ENCODE data around the gene FDXR. TPM values are rescaled to one million over a fixed set of nuclear protein-coding genes. Genes with fewer than 3 reads are reported as not detected.

Gene FDXR
- total and polyA plus RNA-seq, 12 donors, result 159 to 835 (median 444) TPM

- Histone ChIP-seq H3K4me3 (peak overlapping the region in 1 of 4 donors; percentile 35), H3K27ac (peak overlapping the region in 1 of 5 donors; percentile 32), H3K36me3 (replicated peaks in 1 of 2) (peaks cover 0 to 9% of the 10 kb centered on the region in 2 donors), H3K9me3 (replicated peaks in 1 of 3) (no peaks in the 10 kb centered on the region), H3K4me1 (replicated peaks in 1 of 2) (peaks cover 13 to 53% of the 10 kb centered on the region in 2 donors), H3K27me3 (no peaks in the 10 kb centered on the region)
- intact Hi-C loops (cut with DNase I), result loop anchor here (5.0 kb wide), 3 partner anchors 70 to 120 kb away; partner anchors contain the start of gene NHERF1 (in 1 of the 2)
- TF ChIP-seq POLR2A (IDR thresholded peaks at IDR 0.05), result no peak
- TF ChIP-seq, protein P1, sequence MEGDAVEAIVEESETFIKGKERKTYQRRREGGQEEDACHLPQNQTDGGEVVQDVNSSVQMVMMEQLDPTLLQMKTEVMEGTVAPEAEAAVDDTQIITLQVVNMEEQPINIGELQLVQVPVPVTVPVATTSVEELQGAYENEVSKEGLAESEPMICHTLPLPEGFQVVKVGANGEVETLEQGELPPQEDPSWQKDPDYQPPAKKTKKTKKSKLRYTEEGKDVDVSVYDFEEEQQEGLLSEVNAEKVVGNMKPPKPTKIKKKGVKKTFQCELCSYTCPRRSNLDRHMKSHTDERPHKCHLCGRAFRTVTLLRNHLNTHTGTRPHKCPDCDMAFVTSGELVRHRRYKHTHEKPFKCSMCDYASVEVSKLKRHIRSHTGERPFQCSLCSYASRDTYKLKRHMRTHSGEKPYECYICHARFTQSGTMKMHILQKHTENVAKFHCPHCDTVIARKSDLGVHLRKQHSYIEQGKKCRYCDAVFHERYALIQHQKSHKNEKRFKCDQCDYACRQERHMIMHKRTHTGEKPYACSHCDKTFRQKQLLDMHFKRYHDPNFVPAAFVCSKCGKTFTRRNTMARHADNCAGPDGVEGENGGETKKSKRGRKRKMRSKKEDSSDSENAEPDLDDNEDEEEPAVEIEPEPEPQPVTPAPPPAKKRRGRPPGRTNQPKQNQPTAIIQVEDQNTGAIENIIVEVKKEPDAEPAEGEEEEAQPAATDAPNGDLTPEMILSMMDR (IDR thresholded peaks at IDR 0.05), result peak; percentile 49 to 80 (median 66)
- peak; percentile 54 to 84 (median 74) for DNase-seq
- WGBS, 4 donors, result 32 to 46% (median 36%) methylated on average over 13 to 25 of the region's 25 CpGs
Observed at GRCh38 chr17:74862108-74862901, 10.5 kb downstream of the FDXR start.

DNA sequence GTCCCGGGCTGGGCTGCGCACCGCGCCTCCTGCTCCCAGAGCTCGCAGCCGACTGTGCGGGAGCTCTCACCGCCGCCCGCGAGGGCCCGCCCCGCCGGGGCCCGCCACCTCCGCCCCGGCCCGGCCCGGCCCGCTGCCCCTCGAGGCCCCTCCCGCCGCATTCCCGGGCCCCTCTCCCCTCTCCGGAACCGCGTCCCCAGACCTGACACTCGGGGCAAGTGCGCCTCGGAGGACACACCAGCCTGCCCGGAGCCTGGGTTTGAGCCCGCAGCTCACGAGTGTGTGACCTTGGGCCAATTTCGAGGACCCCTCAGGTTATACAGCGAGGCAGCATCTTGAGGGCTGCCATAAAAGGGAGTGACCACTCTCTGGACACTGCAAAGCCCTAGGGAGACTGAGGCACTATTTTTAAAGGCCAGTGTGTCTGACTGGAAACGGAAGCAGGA lies 11.1 kb downstream of the FDXR start:
- DNase-seq, result peak in 1 of 7 donors; percentile 50
- TF ChIP-seq POLR2A (IDR thresholded peaks at IDR 0.05), result no peak
- TF ChIP-seq, protein P1 (IDR thresholded peaks at IDR 0.05), result no peak
- intact Hi-C loops (cut with DNase I), result loop anchor here (5.0 kb wide), 3 partner anchors 69 to 119 kb away; partner anchors contain the start of gene NHERF1 (in 1 of the 2)
- H3K4me1 ChIP-seq (replicated peaks in 1 of 2), result peaks cover 11 to 47% of the 10 kb centered on the region in 2 donors
- no peaks in the 10 kb centered on the region for H3K9me3 ChIP-seq (replicated peaks in 1 of 3)
- 0 to 13% (median 3%) methylated on average over 2 to 36 of the region's 36 CpGs for WGBS, 4 donors
- H3K4me3 ChIP-seq, result peak overlapping the region in 1 of 4 donors; percentile 35
- H3K36me3 ChIP-seq (replicated peaks in 1 of 2), result peaks cover 0 to 9% of the 10 kb centered on the region in 2 donors
- H3K27ac ChIP-seq, result peak overlapping the region in 1 of 5 donors; percentile 32
- no peaks in the 10 kb centered on the region for H3K27me3 ChIP-seq

DNA sequence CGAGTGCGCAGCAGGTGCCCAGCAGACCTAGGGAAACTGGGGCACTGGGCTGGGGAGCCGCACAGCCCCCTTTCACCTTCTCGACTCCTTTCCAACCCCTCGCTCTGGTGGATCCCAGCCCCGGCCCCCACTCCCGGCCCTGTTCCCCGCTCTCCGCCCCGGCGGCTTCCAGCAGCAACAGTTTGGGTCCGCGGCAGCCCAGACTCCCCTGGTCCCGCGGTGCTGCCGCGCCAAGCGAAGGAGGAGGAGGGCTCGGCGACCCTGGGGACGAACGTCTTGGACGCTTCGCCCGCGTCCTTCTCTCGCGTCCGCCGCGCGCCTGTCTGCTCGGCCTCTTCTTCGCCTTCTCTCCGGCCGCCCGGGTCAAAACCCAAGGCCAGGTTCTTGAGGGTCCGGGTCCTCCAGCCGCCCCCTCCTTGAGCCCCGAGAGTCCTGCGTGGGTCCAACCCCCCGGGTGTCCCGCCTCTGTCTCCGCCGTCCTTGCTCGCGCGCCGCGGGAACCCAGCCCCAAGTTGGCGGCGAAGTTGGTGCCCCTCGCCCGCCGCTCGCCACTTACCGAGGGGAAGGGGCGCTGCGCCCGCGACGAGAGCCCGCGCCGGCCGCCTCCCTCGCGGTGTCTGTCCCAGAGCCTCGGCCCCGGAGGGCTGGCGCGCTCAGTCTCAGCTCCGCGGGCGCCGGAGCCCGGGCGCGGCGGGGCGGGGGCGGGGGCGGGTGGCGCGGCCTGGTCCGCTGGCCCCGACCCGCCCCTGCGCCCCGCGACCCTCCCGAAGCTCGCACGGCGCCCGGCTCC lies 11.7 kb downstream of the FDXR start:
- intact Hi-C loops (cut with DNase I), result loop anchor here (5.0 kb wide), 3 partner anchors 69 to 119 kb away; partner anchors contain the start of gene NHERF1 (in 1 of the 2)
- DNase-seq, result peak in 1 of 7 donors; percentile 50

More for the DNA sequence above, 11.7 kb downstream of the FDXR start:
- Histone ChIP-seq H3K27me3 (no peaks in the 10 kb centered on the region), H3K36me3 (replicated peaks in 1 of 2) (peaks cover 0 to 9% of the 10 kb centered on the region in 2 donors), H3K4me3 (peak overlapping the region in 1 of 4 donors; percentile 35), H3K27ac (peak overlapping the region in 1 of 5 donors; percentile 32), H3K4me1 (replicated peaks in 1 of 2) (peaks cover 6 to 41% of the 10 kb centered on the region in 2 donors), H3K9me3 (replicated peaks in 1 of 3) (no peaks in the 10 kb centered on the region)
- TF ChIP-seq POLR2A (IDR thresholded peaks at IDR 0.05), result no peak
- TF ChIP-seq, protein P1 (IDR thresholded peaks at IDR 0.05), result no peak
- WGBS, 4 donors, result 11 to 25% (median 16%) methylated on average over 20 to 96 of the region's 96 CpGs

Measured in adrenal gland (tissue), 12 donors.